ENCODE measurements around the gene NADSYN1. TPM values are rescaled to one million over a fixed set of nuclear protein-coding genes. Genes with fewer than 3 reads are reported as not detected.

The NADSYN1 gene
- total and polyA plus RNA-seq, 2 of the 13 experiments (the other 11 are each of a cell fraction or from before 2014, with no cell fraction given) = 35.7 to 51.5 TPM

DNA sequence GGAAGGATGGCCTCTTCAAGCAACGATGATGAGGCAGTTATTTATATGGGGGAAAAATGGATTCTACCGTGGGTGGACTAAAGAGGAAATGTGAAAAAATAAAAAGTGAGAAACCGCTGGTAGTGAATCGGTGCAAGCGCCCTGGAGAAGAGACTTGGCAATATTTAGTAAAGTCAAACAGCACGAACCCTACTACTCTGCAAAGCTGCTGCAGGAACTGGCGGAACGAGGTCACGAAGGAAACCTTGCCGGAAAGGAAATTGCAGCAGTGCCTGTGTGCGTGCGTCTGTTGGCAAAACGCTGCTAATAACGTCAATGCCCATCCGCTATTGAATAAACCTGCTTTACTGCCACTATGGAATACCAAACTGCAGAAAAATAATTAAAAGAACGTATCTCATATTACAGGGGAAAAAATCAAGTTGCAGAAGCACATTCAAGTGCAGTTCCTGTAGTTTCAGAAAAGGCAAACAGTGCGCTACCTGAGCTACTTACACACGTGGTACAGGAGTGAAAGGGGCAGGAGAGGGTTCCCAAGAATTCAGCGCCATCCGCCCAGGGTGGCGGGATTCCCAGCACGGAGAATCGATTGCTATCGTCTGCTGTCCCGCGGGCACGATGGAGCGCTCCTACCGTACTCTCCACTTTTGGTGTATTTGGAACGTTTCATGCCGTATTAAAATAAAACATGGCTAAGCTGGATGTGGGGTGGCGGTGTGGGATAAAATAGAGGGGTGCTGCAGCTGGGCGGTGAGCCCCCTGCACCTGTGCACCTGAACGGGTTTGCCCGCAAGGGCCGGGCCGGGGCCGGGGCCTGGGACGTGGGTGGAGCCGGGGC is 585 bp upstream of the NADSYN1 start (continued):
- TF ChIP-seq, protein P1, sequence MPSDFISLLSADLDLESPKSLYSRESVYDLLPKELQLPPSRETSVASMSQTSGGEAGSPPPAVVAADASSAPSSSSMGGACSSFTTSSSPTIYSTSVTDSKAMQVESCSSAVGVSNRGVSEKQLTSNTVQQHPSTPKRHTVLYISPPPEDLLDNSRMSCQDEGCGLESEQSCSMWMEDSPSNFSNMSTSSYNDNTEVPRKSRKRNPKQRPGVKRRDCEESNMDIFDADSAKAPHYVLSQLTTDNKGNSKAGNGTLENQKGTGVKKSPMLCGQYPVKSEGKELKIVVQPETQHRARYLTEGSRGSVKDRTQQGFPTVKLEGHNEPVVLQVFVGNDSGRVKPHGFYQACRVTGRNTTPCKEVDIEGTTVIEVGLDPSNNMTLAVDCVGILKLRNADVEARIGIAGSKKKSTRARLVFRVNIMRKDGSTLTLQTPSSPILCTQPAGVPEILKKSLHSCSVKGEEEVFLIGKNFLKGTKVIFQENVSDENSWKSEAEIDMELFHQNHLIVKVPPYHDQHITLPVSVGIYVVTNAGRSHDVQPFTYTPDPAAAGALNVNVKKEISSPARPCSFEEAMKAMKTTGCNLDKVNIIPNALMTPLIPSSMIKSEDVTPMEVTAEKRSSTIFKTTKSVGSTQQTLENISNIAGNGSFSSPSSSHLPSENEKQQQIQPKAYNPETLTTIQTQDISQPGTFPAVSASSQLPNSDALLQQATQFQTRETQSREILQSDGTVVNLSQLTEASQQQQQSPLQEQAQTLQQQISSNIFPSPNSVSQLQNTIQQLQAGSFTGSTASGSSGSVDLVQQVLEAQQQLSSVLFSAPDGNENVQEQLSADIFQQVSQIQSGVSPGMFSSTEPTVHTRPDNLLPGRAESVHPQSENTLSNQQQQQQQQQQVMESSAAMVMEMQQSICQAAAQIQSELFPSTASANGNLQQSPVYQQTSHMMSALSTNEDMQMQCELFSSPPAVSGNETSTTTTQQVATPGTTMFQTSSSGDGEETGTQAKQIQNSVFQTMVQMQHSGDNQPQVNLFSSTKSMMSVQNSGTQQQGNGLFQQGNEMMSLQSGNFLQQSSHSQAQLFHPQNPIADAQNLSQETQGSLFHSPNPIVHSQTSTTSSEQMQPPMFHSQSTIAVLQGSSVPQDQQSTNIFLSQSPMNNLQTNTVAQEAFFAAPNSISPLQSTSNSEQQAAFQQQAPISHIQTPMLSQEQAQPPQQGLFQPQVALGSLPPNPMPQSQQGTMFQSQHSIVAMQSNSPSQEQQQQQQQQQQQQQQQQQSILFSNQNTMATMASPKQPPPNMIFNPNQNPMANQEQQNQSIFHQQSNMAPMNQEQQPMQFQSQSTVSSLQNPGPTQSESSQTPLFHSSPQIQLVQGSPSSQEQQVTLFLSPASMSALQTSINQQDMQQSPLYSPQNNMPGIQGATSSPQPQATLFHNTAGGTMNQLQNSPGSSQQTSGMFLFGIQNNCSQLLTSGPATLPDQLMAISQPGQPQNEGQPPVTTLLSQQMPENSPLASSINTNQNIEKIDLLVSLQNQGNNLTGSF (CRISPR knock-in tag; IDR thresholded peaks at IDR 0.05) = no peak
- TF ChIP-seq FOXO1 (CRISPR knock-in tag; IDR thresholded peaks at IDR 0.05) (no peak), HOXA5 (CRISPR knock-in tag; IDR thresholded peaks at IDR 0.05) (no peak), ZNF496 (CRISPR knock-in tag; IDR thresholded peaks at IDR 0.05; ENCODE audit: insufficient replicate concordance) (no peak), ZNF660 (CRISPR knock-in tag; IDR thresholded peaks at IDR 0.05; ENCODE audit: borderline replicate concordance, low read depth) (no peak), ZNF510 (CRISPR knock-in tag; IDR thresholded peaks at IDR 0.05; ENCODE audit: low read depth) (no peak), ZNF7 (CRISPR knock-in tag; IDR thresholded peaks at IDR 0.05) (no peak), ZNF138 (CRISPR knock-in tag; IDR thresholded peaks at IDR 0.05; ENCODE audit: low read depth) (no peak), CREM (IDR thresholded peaks at IDR 0.05) (no peak), CREM (CRISPR knock-in tag; IDR thresholded peaks at IDR 0.05) (no peak), ZNF720 (CRISPR knock-in tag; IDR thresholded peaks at IDR 0.05) (no peak), PHF21A (CRISPR knock-in tag; IDR thresholded peaks at IDR 0.05) (no peak), HMG20B (CRISPR knock-in tag; conservative IDR thresholded peaks at IDR 0.05) (no peak), RORA (CRISPR knock-in tag; IDR thresholded peaks at IDR 0.05) (no peak), GABPA (IDR thresholded peaks at IDR 0.05; ENCODE audit: low read depth, low read length) (no peak), GABPA (CRISPR knock-in tag; IDR thresholded peaks at IDR 0.05; ENCODE audit: low read depth) (no peak; the same call in 1 of the 2 replicates)
- TF ChIP-seq, protein P2, sequence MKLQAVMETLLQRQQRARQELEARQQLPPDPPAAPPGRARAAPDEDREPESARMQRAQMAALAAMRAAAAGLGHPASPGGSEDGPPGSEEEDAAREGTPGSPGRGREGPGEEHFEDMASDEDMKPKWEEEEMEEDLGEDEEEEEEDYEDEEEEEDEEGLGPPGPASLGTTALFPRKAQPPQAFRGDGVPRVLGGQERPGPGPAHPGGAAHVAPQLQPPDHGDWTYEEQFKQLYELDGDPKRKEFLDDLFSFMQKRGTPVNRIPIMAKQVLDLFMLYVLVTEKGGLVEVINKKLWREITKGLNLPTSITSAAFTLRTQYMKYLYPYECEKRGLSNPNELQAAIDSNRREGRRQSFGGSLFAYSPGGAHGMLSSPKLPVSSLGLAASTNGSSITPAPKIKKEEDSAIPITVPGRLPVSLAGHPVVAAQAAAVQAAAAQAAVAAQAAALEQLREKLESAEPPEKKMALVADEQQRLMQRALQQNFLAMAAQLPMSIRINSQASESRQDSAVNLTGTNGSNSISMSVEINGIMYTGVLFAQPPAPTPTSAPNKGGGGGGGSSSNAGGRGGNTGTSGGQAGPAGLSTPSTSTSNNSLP (IDR thresholded peaks at IDR 0.05; ENCODE audit: low read depth, low read length) = no peak
- TF ChIP-seq, protein P3, sequence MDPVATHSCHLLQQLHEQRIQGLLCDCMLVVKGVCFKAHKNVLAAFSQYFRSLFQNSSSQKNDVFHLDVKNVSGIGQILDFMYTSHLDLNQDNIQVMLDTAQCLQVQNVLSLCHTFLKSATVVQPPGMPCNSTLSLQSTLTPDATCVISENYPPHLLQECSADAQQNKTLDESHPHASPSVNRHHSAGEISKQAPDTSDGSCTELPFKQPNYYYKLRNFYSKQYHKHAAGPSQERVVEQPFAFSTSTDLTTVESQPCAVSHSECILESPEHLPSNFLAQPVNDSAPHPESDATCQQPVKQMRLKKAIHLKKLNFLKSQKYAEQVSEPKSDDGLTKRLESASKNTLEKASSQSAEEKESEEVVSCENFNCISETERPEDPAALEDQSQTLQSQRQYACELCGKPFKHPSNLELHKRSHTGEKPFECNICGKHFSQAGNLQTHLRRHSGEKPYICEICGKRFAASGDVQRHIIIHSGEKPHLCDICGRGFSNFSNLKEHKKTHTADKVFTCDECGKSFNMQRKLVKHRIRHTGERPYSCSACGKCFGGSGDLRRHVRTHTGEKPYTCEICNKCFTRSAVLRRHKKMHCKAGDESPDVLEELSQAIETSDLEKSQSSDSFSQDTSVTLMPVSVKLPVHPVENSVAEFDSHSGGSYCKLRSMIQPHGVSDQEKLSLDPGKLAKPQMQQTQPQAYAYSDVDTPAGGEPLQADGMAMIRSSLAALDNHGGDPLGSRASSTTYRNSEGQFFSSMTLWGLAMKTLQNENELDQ (CRISPR knock-in tag; IDR thresholded peaks at IDR 0.05; ENCODE audit: borderline replicate concordance) = no peak
- TF ChIP-seq, protein P4, sequence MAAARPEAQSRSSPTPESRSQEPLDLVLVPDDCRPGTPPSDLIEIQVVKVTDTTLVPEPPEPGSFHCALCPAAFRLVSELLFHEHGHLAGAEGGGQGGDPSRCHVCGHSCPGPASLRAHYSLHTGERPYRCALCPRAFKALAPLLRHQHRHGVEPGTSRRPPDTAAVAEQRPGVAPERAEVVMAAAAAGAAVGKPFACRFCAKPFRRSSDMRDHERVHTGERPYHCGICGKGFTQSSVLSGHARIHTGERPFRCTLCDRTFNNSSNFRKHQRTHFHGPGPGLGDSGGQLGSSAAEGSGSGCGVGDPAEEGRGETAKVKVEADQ (CRISPR knock-in tag; IDR thresholded peaks at IDR 0.05; ENCODE audit: borderline replicate concordance) = no peak
- TF ChIP-seq, protein P5, sequence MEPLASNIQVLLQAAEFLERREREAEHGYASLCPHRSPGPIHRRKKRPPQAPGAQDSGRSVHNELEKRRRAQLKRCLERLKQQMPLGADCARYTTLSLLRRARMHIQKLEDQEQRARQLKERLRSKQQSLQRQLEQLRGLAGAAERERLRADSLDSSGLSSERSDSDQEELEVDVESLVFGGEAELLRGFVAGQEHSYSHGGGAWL (CRISPR knock-in tag; IDR thresholded peaks at IDR 0.05) = no peak
